Measurements from ENCODE around the gene CGNL1.

Gene CGNL1

GRCh38 chr15:57525581-57525980, 149.3 kb downstream of the CGNL1 start:
- no peaks in the 10 kb centered on the region for H3K79me2 ChIP-seq (ENCODE audit: insufficient read depth, low read length)
- H3K4me1 ChIP-seq (ENCODE audit: insufficient read depth, low read length, poor library complexity, severe bottlenecking) = no peaks in the 10 kb centered on the region
- no peaks in the 10 kb centered on the region for H3F3A ChIP-seq (ENCODE audit: low read depth)
- H3K4me2 ChIP-seq (ENCODE audit: low read depth, low read length, poor library complexity, severe bottlenecking) = no peak overlapping the region
- no peak overlapping the region for H3K9ac ChIP-seq (ENCODE audit: low read depth, low read length, poor library complexity, severe bottlenecking)
- no peak overlapping the region for H2AFZ ChIP-seq (ENCODE audit: low read length)
- no peak overlapping the region for H3K4me3 ChIP-seq (ENCODE audit: low read length, poor library complexity, severe bottlenecking)
- H3K36me3 ChIP-seq (ENCODE audit: insufficient read depth, low read length) = no peaks in the 10 kb centered on the region
- H3K9me2 ChIP-seq (replicated peaks; ENCODE audit: low read depth, low read length) = no peaks in the 10 kb centered on the region
- no peaks in the 10 kb centered on the region for H3K9me3 ChIP-seq (ENCODE audit: insufficient read depth, low read depth, low read length)
- no peak for TF ChIP-seq EZH2phosphoT487 (IDR thresholded peaks at IDR 0.05; ENCODE audit: borderline replicate concordance)
- no peak for TF ChIP-seq CTCF (conservative IDR thresholded peaks at IDR 0.05; ENCODE audit: low read length)
- no peaks in the 10 kb centered on the region for H3K27me3 ChIP-seq (ENCODE audit: insufficient read depth, low read length, poor library complexity, severe bottlenecking)
- H4K20me1 ChIP-seq (ENCODE audit: insufficient read depth, low read length, poor library complexity, severe bottlenecking) = no peaks in the 10 kb centered on the region

- no peak overlapping the region for H3K4me3 ChIP-seq (ENCODE audit: low read length, poor library complexity, severe bottlenecking)
Measured at GRCh38 chr15:57526076-57526475, 149.8 kb downstream of the CGNL1 start.

DNA sequence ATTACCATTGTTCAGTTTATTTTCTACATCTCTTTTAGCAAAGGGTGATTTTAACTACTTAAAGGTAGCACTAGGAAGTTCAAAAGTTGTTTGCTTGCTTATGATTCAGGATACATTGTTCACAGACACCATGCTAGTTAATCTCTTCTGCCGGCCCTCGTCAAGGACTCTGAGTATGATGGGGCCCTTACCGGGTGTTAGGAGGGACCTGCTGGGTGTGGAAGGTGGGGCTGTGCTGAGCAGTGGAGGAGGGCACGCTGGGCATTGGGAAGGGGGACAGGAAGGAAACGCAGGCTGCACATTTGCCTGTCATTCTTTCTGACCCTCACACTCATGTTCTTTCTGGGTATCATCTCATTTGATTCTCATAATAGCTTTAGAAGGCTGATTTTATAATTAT, 150.3 kb downstream of the CGNL1 start:
- Histone ChIP-seq H3K9ac (ENCODE audit: low read depth, low read length, poor library complexity, severe bottlenecking) (no peak overlapping the region), H3K4me3 (ENCODE audit: low read length, poor library complexity, severe bottlenecking) (no peak overlapping the region), H3K9me3 (ENCODE audit: insufficient read depth, low read depth, low read length) (no peaks in the 10 kb centered on the region), H3K27me3 (ENCODE audit: insufficient read depth, low read length, poor library complexity, severe bottlenecking) (no peaks in the 10 kb centered on the region), H2AFZ (ENCODE audit: low read length) (peak overlapping the region; percentile 26; the same call in 1 of the 2 replicates), H3K36me3 (ENCODE audit: insufficient read depth, low read length) (no peaks in the 10 kb centered on the region), H3K4me2 (ENCODE audit: low read depth, low read length, poor library complexity, severe bottlenecking) (no peak overlapping the region), H3K79me2 (ENCODE audit: insufficient read depth, low read length) (no peaks in the 10 kb centered on the region), H3F3A (ENCODE audit: low read depth) (no peaks in the 10 kb centered on the region), H3K4me1 (ENCODE audit: insufficient read depth, low read length, poor library complexity, severe bottlenecking) (no peaks in the 10 kb centered on the region), H4K20me1 (ENCODE audit: insufficient read depth, low read length, poor library complexity, severe bottlenecking) (no peaks in the 10 kb centered on the region), H3K9me2 (replicated peaks; ENCODE audit: low read depth, low read length) (no peaks in the 10 kb centered on the region)
- TF ChIP-seq EZH2phosphoT487 (IDR thresholded peaks at IDR 0.05; ENCODE audit: borderline replicate concordance) = no peak

More at GRCh38 chr15:57526076-57526475, 149.8 kb downstream of the CGNL1 start:
- H3K27me3 ChIP-seq (ENCODE audit: insufficient read depth, low read length, poor library complexity, severe bottlenecking) = no peaks in the 10 kb centered on the region
- no peaks in the 10 kb centered on the region for H4K20me1 ChIP-seq (ENCODE audit: insufficient read depth, low read length, poor library complexity, severe bottlenecking)
- H3K9me2 ChIP-seq (replicated peaks; ENCODE audit: low read depth, low read length) = no peaks in the 10 kb centered on the region
- no peaks in the 10 kb centered on the region for H3K36me3 ChIP-seq (ENCODE audit: insufficient read depth, low read length)
- H3K9me3 ChIP-seq (ENCODE audit: insufficient read depth, low read depth, low read length) = no peaks in the 10 kb centered on the region
- no peaks in the 10 kb centered on the region for H3K79me2 ChIP-seq (ENCODE audit: insufficient read depth, low read length)
- no peak overlapping the region for H3K4me2 ChIP-seq (ENCODE audit: low read depth, low read length, poor library complexity, severe bottlenecking)
- H3K4me1 ChIP-seq (ENCODE audit: insufficient read depth, low read length, poor library complexity, severe bottlenecking) = no peaks in the 10 kb centered on the region
- TF ChIP-seq CTCF (conservative IDR thresholded peaks at IDR 0.05; ENCODE audit: low read length) = no peak
- TF ChIP-seq EZH2phosphoT487 (IDR thresholded peaks at IDR 0.05; ENCODE audit: borderline replicate concordance) = no peak
- H3F3A ChIP-seq (ENCODE audit: low read depth) = no peaks in the 10 kb centered on the region
- H2AFZ ChIP-seq (ENCODE audit: low read length) = peak overlapping the region; percentile 26; the same call in 1 of the 2 replicates
- H3K9ac ChIP-seq (ENCODE audit: low read depth, low read length, poor library complexity, severe bottlenecking) = no peak overlapping the region

GRCh38 chr15:57527382-57528091, 151.2 kb downstream of the CGNL1 start:
- no peak overlapping the region for H2AFZ ChIP-seq (ENCODE audit: low read length)
- no peaks in the 10 kb centered on the region for H3K9me2 ChIP-seq (replicated peaks; ENCODE audit: low read depth, low read length)
- no peak overlapping the region for H3K4me2 ChIP-seq (ENCODE audit: low read depth, low read length, poor library complexity, severe bottlenecking)
- H3K27me3 ChIP-seq (ENCODE audit: insufficient read depth, low read length, poor library complexity, severe bottlenecking) = no peaks in the 10 kb centered on the region
- H3K4me1 ChIP-seq (ENCODE audit: insufficient read depth, low read length, poor library complexity, severe bottlenecking) = no peaks in the 10 kb centered on the region
- no peaks in the 10 kb centered on the region for H3K79me2 ChIP-seq (ENCODE audit: insufficient read depth, low read length)
- H3K9ac ChIP-seq (ENCODE audit: low read depth, low read length, poor library complexity, severe bottlenecking) = no peak overlapping the region
- no peaks in the 10 kb centered on the region for H3K9me3 ChIP-seq (ENCODE audit: insufficient read depth, low read depth, low read length)
- TF ChIP-seq CTCF (conservative IDR thresholded peaks at IDR 0.05; ENCODE audit: low read length) = peak; percentile 72
- TF ChIP-seq EZH2phosphoT487 (IDR thresholded peaks at IDR 0.05; ENCODE audit: borderline replicate concordance) = no peak
- no peaks in the 10 kb centered on the region for H3K36me3 ChIP-seq (ENCODE audit: insufficient read depth, low read length)
- H4K20me1 ChIP-seq (ENCODE audit: insufficient read depth, low read length, poor library complexity, severe bottlenecking) = no peaks in the 10 kb centered on the region
- H3K4me3 ChIP-seq (ENCODE audit: low read length, poor library complexity, severe bottlenecking) = no peak overlapping the region
- H3F3A ChIP-seq (ENCODE audit: low read depth) = no peaks in the 10 kb centered on the region

All from Loucy (cell line).